Left lung (tissue), 10 donors: ENCODE data around the gene TNFSF8. TPM values are rescaled to one million over a fixed set of nuclear protein-coding genes. Genes with fewer than 3 reads are reported as not detected.

ENCODE experiments used
- ATAC-seq: fragments of 200-7000 bp; cut with Tn5 transposase; one replicate; pipeline ENCODE4 v1.9.1; 2020; ENCODE audit warnings: moderate library complexity
- DNase-seq, 4 donors: peaks; one replicate each; pipeline ENCODE4 v3.0.0-alpha.2; 2013 to 2020
- H3K27ac ChIP-seq, 2 donors: fragments of 200-600 bp; sonication (generic) in 1 of 2; one replicate each; pipeline versions ENCODE4 v1.5.0 to v1.8.0; 2020 to 2021
- H3K27me3 ChIP-seq, 2 donors: fragments of 200-600 bp; sonication (generic) in 1 of 2; one replicate each; pipeline versions ENCODE4 v1.5.0 to v1.8.0; 2020 to 2021
- H3K36me3 ChIP-seq, 2 donors: fragments of 200-600 bp; sonication (generic) in 1 of 2; one replicate each; pipeline versions ENCODE4 v1.5.0 to v1.8.0; 2020 to 2021
- H3K4me1 ChIP-seq, 2 donors: fragments of 200-600 bp; one replicate each; pipeline ENCODE4 v1.8.0; 2021
- H3K4me3 ChIP-seq, 2 donors: fragments of 200-600 bp; sonication (generic) in 1 of 2; one replicate each; pipeline versions ENCODE4 v1.5.0 to v1.8.0; 2020 to 2021; ENCODE audit warnings: mild to moderate bottlenecking in 1 of 2
- H3K9me3 ChIP-seq, 2 donors: fragments of 200-600 bp; sonication (generic) in 1 of 2; one replicate each; pipeline versions ENCODE4 v1.5.0 to v1.8.0; 2020 to 2021
- intact Hi-C, 2 donors: fragments of 100-400 bp; cut with DNase I; formaldehyde crosslinking; loops; one replicate each; pipeline versions ENCODE4 v1.11.2 to v1.14.2; 2022
- polyA plus RNA-seq, 6 donors: library from polyadenylated mRNA; unstranded; fragments of 120-200 nt; gene quantifications; one replicate each; pipeline ENCODE4 v1.2.1, GENCODE V29; 2013; ENCODE audit not compliant: insufficient read length in 6 of 6
- total RNA-seq, 2 donors: library from RNA; stranded (reverse); fragmentation: NEBNext Ultra II Directional; extraction: Animal tissue kit (Norgen Biotek cat#: 25700); gene quantifications; one replicate each; pipeline ENCODE4 v1.2.1, GENCODE V29; 2021
- TF ChIP-seq, protein P1 (sequence below), 2 donors: fragments of 200-600 bp; sonication (generic) in 1 of 2; IDR thresholded peaks; one replicate each; pipeline versions ENCODE4 v1.5.0 to v1.8.0; 2021; ENCODE audit warnings: antibody characterized with exemption in 2 of 2
- donor health status: DM: no; HTN: yes; CAD: no.
- donor health status: DM: no; HTN: no; CAD: no.

TNFSF8 gene
- total and polyA plus RNA-seq, 8 donors: 2.1 to 23.8 (median 8.5) TPM

GRCh38 chr9:114869845-114870244 lies 60.5 kb downstream of the TNFSF8 start:
- Histone ChIP-seq H3K4me1 (peaks cover 0 to 7% of the 10 kb centered on the region in 2 donors), H3K4me3 (no peak overlapping the region), H3K9me3 (peaks cover 0 to 5% of the 10 kb centered on the region in 2 donors), H3K27me3 (no peaks in the 10 kb centered on the region), H3K36me3 (no peaks in the 10 kb centered on the region), H3K27ac (no peak overlapping the region)
- ATAC-seq: peak; percentile 33
- TF ChIP-seq, protein P1, sequence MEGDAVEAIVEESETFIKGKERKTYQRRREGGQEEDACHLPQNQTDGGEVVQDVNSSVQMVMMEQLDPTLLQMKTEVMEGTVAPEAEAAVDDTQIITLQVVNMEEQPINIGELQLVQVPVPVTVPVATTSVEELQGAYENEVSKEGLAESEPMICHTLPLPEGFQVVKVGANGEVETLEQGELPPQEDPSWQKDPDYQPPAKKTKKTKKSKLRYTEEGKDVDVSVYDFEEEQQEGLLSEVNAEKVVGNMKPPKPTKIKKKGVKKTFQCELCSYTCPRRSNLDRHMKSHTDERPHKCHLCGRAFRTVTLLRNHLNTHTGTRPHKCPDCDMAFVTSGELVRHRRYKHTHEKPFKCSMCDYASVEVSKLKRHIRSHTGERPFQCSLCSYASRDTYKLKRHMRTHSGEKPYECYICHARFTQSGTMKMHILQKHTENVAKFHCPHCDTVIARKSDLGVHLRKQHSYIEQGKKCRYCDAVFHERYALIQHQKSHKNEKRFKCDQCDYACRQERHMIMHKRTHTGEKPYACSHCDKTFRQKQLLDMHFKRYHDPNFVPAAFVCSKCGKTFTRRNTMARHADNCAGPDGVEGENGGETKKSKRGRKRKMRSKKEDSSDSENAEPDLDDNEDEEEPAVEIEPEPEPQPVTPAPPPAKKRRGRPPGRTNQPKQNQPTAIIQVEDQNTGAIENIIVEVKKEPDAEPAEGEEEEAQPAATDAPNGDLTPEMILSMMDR (IDR thresholded peaks at IDR 0.05): no peak
- intact Hi-C loops: no loop called here
- DNase-seq: peak in 1 of 4 donors; percentile 54

DNA sequence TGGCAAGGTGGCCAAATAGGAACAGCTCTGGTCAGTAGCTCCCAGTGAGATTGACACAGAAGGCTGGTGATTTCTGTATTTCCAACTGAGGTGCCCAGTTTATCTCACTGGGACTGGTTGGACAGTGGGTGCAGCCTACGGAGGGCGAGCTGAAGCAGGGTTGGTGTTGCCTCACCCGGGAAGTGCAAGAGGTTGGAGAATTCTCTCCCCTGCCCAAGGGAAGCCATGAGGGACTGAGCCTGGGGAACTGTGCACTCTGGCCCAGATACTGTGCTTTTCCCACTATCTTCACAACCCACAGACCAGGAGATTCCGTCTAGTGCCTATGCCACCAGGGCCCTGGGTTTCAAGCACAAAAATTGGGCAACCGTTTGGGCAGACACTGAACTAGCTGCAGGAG lies 61.0 kb downstream of the TNFSF8 start:
- no peak overlapping the region for H3K27ac ChIP-seq
- H3K27me3 ChIP-seq: no peaks in the 10 kb centered on the region
- TF ChIP-seq, protein P1 (IDR thresholded peaks at IDR 0.05): no peak
- DNase-seq (no peak), ATAC-seq (no peak)
- no peaks in the 10 kb centered on the region for H3K36me3 ChIP-seq
- intact Hi-C loops: no loop called here
- no peaks in the 10 kb centered on the region for H3K9me3 ChIP-seq
- no peak overlapping the region for H3K4me3 ChIP-seq
- H3K4me1 ChIP-seq: peaks cover 0 to 7% of the 10 kb centered on the region in 2 donors

DNA sequence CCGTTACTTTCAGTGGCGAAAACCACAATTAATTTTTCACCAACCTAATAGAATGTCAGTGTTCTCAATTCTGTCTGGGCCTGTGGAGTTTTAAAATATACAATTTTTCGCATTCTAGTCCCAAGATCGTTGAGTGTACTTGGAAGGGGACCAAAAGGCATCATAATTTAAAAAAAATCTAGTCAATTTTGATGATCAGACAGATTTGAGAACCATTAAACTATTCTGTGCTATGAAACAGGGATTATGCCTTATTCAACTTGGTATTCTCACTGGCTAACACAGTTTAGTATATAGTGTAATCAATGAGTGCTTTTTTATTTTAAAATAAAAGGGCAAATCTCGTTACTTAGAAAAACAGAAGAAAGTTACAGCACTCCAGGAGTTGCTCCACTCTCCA lies 63.1 kb downstream of the TNFSF8 start:
- Histone ChIP-seq H3K36me3 (no peaks in the 10 kb centered on the region), H3K4me1 (peaks cover 0 to 7% of the 10 kb centered on the region in 2 donors), H3K9me3 (no peaks in the 10 kb centered on the region), H3K27me3 (no peaks in the 10 kb centered on the region), H3K4me3 (no peak overlapping the region), H3K27ac (no peak overlapping the region)
- TF ChIP-seq, protein P1 (IDR thresholded peaks at IDR 0.05): no peak
- ATAC-seq (no peak), DNase-seq (no peak)
- intact Hi-C loops: no loop called here

DNA sequence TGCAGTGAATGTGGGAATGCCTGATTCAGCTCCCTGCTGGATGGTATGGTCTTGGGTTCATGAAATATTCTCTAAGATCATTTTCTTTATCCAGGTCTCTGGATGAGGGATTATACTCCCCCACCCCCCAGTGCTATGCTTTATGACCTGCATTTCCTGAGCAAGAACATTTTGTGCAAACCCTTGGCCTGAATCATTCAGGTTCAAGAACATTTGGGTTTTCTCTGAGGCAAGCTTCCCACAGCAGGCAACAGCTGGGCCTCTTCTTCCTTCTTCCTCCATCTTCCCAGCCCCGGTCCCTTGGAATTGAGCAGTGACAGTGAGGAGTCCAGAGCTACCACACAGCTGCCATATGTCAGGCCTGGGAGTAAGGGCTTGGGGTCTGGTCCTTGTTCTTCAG lies 65.9 kb downstream of the TNFSF8 start:
- TF ChIP-seq, protein P1 (IDR thresholded peaks at IDR 0.05): no peak
- Histone ChIP-seq H3K9me3 (no peaks in the 10 kb centered on the region), H3K4me1 (no peaks in the 10 kb centered on the region), H3K36me3 (no peaks in the 10 kb centered on the region), H3K27me3 (no peaks in the 10 kb centered on the region), H3K4me3 (no peak overlapping the region), H3K27ac (no peak overlapping the region)
- intact Hi-C loops: no loop called here
- DNase-seq (no peak), ATAC-seq (no peak)

DNA sequence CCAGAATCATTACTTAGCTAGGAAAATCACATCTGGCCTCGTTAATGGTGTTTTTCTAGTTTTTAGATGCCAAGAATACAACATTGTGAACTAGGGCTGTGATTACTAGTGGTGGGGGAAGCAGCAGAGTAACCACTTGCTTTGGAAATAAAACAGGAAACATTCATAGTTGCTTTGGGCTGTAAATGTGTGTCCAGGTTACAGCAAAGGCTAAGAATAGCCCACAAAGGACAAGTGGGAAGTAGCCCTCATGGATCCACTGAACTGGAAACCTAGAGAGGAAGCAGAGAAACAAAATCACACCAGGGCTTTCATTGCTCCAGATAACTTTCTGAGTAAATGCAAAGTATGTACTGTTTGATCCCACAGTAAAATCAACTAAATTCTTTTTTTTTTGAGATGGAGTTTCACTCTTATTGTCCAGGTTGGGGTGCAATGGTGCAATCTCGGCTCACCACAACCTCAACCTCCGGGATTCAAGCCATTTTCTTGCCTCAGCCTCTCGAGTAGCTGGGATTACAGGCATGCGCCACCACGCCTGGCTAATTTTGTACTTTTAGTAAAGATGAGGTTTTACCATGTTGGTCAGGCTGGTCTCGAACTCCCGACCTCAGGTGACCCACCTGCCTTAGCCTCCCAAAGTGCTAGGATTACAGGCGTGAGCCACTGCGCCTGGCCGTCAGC lies 68.3 kb downstream of the TNFSF8 start:
- Histone ChIP-seq H3K27me3 (no peaks in the 10 kb centered on the region), H3K4me1 (no peaks in the 10 kb centered on the region), H3K9me3 (no peaks in the 10 kb centered on the region), H3K4me3 (no peak overlapping the region), H3K36me3 (no peaks in the 10 kb centered on the region), H3K27ac (no peak overlapping the region)
- intact Hi-C loops: no loop called here
- ATAC-seq (no peak), DNase-seq (no peak)
- TF ChIP-seq, protein P1 (IDR thresholded peaks at IDR 0.05): no peak
